ENCODE results near the gene ERBB4. TPM values are rescaled to one million over a fixed set of nuclear protein-coding genes. Genes with fewer than 3 reads are reported as not detected.

The ERBB4 gene
- total RNA-seq, 3 donors from 2014 or later, result 1.6 to 53.1 (median 18.4) TPM

DNA sequence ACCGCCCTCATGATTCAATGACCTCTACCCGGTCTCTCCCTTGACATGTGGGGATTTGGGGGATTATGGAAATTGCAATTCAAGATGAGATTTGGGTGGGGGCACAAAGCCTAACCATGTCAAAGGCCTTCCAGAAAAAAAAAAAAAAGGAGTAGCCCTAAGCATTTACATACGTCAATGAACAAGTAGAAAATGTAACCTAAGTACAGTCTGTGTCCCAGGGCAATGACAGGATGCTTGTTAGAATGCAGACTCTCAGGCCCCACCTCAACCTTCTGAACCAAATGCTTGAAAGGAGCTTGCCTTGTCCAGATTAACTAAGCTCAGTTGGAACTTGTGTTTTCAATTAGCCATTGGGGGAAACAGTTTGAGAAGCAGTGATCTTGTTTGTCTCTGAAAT lies 1180.1 kb downstream of the ERBB4 start:
- Histone ChIP-seq H3K27me3 (no peaks in the 10 kb centered on the region), H3K4me1 (no peaks in the 10 kb centered on the region), H3K36me3 (no peaks in the 10 kb centered on the region), H3K27ac (no peak overlapping the region), H3K4me3 (no peak overlapping the region), H3K9me3 (no peaks in the 10 kb centered on the region)
- intact Hi-C loops (cut with DNase I; ENCODE audit: low total_unique reads), result no loop called here
- DNase-seq (ENCODE audit: low spot score in 2 of 2), result no peak
- TF ChIP-seq POLR2A (IDR thresholded peaks at IDR 0.05), result no peak

DNA sequence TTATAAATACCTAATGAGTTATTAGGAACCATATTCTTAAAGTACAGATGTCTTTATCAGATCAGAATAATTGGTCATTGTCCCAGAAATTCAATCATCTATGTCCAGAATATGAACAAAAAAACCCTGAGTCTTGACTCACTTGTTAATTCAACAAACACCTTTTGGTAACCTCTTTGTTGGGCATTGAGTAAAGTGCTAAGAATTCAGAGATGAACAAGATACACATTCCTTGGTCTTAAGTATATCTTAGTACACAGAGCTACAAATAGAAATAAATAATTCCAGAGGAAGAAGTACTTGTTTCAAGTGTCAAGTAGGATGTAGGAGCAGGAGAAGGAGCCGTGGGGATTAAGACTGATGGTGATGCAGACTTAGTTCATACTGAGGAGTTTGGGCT lies 1184.1 kb downstream of the ERBB4 start:
- intact Hi-C loops (cut with DNase I; ENCODE audit: low total_unique reads), result no loop called here
- no peak overlapping the region for H3K27ac ChIP-seq
- H3K27me3 ChIP-seq, result no peaks in the 10 kb centered on the region
- no peak overlapping the region for H3K4me3 ChIP-seq
- DNase-seq (ENCODE audit: low spot score in 2 of 2), result no peak
- H3K4me1 ChIP-seq, result no peaks in the 10 kb centered on the region
- no peaks in the 10 kb centered on the region for H3K36me3 ChIP-seq
- TF ChIP-seq POLR2AphosphoS5 (IDR thresholded peaks at IDR 0.05), result no peak
- TF ChIP-seq, protein P1, sequence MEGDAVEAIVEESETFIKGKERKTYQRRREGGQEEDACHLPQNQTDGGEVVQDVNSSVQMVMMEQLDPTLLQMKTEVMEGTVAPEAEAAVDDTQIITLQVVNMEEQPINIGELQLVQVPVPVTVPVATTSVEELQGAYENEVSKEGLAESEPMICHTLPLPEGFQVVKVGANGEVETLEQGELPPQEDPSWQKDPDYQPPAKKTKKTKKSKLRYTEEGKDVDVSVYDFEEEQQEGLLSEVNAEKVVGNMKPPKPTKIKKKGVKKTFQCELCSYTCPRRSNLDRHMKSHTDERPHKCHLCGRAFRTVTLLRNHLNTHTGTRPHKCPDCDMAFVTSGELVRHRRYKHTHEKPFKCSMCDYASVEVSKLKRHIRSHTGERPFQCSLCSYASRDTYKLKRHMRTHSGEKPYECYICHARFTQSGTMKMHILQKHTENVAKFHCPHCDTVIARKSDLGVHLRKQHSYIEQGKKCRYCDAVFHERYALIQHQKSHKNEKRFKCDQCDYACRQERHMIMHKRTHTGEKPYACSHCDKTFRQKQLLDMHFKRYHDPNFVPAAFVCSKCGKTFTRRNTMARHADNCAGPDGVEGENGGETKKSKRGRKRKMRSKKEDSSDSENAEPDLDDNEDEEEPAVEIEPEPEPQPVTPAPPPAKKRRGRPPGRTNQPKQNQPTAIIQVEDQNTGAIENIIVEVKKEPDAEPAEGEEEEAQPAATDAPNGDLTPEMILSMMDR (IDR thresholded peaks at IDR 0.05), result no peak
- no peak for TF ChIP-seq POLR2A (IDR thresholded peaks at IDR 0.05)
- H3K9me3 ChIP-seq, result no peaks in the 10 kb centered on the region

DNA sequence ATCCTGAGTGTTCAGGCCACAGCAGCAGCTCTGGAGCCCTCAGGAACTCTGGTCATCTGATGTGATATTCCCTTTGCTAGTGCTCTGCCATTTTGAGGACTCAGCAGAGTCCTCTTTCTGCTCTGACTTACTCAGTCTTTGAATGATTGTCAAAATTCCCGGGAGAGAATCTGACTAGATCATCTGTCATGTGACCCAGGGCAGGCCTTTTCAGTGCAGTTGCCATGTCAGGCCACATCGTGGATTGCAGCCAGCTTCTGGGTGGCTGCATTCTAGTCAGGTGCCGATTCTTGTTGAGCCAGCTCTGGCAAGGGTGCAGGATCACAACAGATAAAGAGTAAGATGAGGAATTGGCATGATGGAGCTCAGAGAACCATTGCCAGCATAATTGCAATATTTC lies 1186.6 kb downstream of the ERBB4 start:
- no peaks in the 10 kb centered on the region for H3K36me3 ChIP-seq
- H3K9me3 ChIP-seq, result peaks cover 0 to 4% of the 10 kb centered on the region in 2 donors
- no peak overlapping the region for H3K27ac ChIP-seq
- DNase-seq (ENCODE audit: low spot score in 2 of 2), result no peak
- no peak overlapping the region for H3K4me3 ChIP-seq
- H3K27me3 ChIP-seq, result no peaks in the 10 kb centered on the region
- intact Hi-C loops (cut with DNase I; ENCODE audit: low total_unique reads), result no loop called here
- TF ChIP-seq, protein P1 (IDR thresholded peaks at IDR 0.05), result no peak
- TF ChIP-seq POLR2A (IDR thresholded peaks at IDR 0.05) (no peak), POLR2AphosphoS5 (IDR thresholded peaks at IDR 0.05) (no peak)
- H3K4me1 ChIP-seq, result no peaks in the 10 kb centered on the region

DNA sequence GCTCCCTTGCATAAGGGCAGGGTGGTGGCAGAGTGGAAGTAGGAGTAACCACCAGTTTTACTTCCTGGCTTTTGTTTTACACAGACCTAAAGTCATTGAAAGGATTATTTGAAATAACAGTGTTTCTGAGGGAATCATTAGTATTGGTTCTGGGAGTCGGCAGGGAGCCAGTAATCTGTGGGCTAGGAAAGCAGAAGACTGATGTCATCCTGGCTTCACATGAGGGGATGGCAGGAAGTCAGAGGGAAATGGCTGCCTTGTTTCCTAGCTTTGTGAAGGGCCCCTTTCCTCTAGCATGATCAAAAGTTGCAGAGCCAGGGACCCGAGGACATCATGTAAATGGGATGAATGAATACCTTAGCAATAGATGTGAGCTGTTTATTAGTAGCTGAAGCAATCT lies 1189.6 kb downstream of the ERBB4 start:
- H3K4me3 ChIP-seq, result no peak overlapping the region
- intact Hi-C loops (cut with DNase I; ENCODE audit: low total_unique reads), result loop anchor here (5.0 kb wide), 1 partner anchor 273 kb away; no protein-coding TSS in a partner anchor
- no peaks in the 10 kb centered on the region for H3K36me3 ChIP-seq
- H3K27me3 ChIP-seq, result no peaks in the 10 kb centered on the region
- no peak overlapping the region for H3K27ac ChIP-seq
- DNase-seq (ENCODE audit: low spot score in 2 of 2), result no peak
- H3K9me3 ChIP-seq, result peaks cover 0 to 4% of the 10 kb centered on the region in 2 donors
- H3K4me1 ChIP-seq, result no peaks in the 10 kb centered on the region
- TF ChIP-seq, protein P1 (IDR thresholded peaks at IDR 0.05), result no peak

DNA sequence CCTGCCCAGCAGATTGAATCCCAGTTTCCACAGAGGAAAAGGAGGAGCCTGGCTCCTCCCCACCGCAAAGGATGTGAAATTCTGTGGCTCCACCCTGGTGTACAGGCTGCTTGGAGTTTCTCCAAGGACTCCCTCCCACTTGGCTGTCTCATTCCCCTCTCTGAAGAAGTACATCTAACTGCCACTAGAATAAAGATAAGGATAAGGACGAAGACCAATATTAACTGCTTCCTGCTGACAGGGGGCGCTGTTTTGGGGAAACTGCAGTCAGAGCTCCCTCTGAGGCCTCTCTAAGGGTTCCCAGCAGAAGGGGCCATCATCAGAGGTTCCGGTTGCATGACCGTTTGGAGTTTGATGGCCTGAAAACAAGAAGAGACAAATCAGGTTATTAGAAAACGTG lies 1191.3 kb downstream of the ERBB4 start:
- Histone ChIP-seq H3K9me3 (peaks cover 0 to 4% of the 10 kb centered on the region in 2 donors), H3K27ac (no peak overlapping the region), H3K36me3 (no peaks in the 10 kb centered on the region), H3K4me3 (no peak overlapping the region), H3K4me1 (no peaks in the 10 kb centered on the region), H3K27me3 (no peaks in the 10 kb centered on the region)
- DNase-seq (ENCODE audit: low spot score in 2 of 2), result no peak
- intact Hi-C loops (cut with DNase I; ENCODE audit: low total_unique reads), result loop anchor here (5.0 kb wide), 1 partner anchor 275 kb away; no protein-coding TSS in a partner anchor
- TF ChIP-seq POLR2AphosphoS5 (IDR thresholded peaks at IDR 0.05), result no peak
- no peak for TF ChIP-seq POLR2A (IDR thresholded peaks at IDR 0.05)
- TF ChIP-seq, protein P1 (IDR thresholded peaks at IDR 0.05), result no peak

DNA sequence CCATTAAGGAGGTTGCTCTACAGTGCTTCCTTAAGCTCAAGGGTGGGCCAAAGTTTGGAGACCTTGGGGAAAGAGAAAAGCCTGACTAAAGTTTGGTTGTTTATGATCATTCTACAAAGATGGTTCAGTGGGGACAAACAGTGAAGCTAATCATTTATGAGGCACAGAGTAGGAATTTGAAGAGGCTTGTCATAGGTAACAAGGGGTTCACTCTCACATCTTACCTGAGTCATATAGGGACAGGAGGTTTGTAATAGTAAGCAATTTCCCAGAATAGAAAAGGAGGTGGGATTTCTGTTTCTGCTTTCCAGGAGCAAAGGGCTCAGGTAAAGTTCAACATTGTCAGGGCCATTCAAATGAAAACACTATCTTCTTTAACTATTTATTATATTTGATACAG lies 1194.3 kb downstream of the ERBB4 start:
- intact Hi-C loops (cut with DNase I; ENCODE audit: low total_unique reads), result no loop called here
- Histone ChIP-seq H3K36me3 (no peaks in the 10 kb centered on the region), H3K27ac (no peak overlapping the region), H3K9me3 (peaks cover 0 to 4% of the 10 kb centered on the region in 2 donors), H3K27me3 (no peaks in the 10 kb centered on the region), H3K4me1 (no peaks in the 10 kb centered on the region), H3K4me3 (no peak overlapping the region)
- TF ChIP-seq POLR2A (IDR thresholded peaks at IDR 0.05) (no peak), POLR2AphosphoS5 (IDR thresholded peaks at IDR 0.05) (no peak)
- TF ChIP-seq, protein P1 (IDR thresholded peaks at IDR 0.05), result no peak
- no peak for DNase-seq (ENCODE audit: low spot score in 2 of 2)

Measured in breast epithelium (tissue), 4 donors.